Osteocyte (in vitro differentiated cells): ENCODE results near the gene CORO2B. TPM values are rescaled to one million over a fixed set of nuclear protein-coding genes. Genes with fewer than 3 reads are reported as not detected.

ENCODE experiments used
- DNase-seq: peaks from one replicate; pipeline ENCODE4 v3.0.0; 2021; ENCODE audit warnings: mixed read lengths; ENCODE audit not compliant: unreplicated experiment; ENCODE audit errors: extremely low spot score
- H3K27ac Mint-ChIP-seq: one replicate; pipeline ENCODE4 v1.8.0; 2021; ENCODE audit warnings: mild to moderate bottlenecking, mixed read lengths; ENCODE audit not compliant: unreplicated experiment
- H3K27me3 Mint-ChIP-seq: one replicate; pipeline ENCODE4 v1.8.0; 2021; ENCODE audit warnings: mixed read lengths; ENCODE audit not compliant: unreplicated experiment
- H3K36me3 Mint-ChIP-seq: one replicate; pipeline ENCODE4 v1.8.0; 2021; ENCODE audit warnings: mixed read lengths; ENCODE audit not compliant: unreplicated experiment
- H3K4me1 Mint-ChIP-seq: one replicate; pipeline ENCODE4 v1.8.0; 2021; ENCODE audit warnings: mixed read lengths; ENCODE audit not compliant: unreplicated experiment
- H3K4me3 Mint-ChIP-seq: one replicate; pipeline ENCODE4 v1.8.0; 2021; ENCODE audit warnings: mild to moderate bottlenecking, moderate library complexity, mixed read lengths; ENCODE audit not compliant: unreplicated experiment
- H3K9me3 Mint-ChIP-seq: one replicate; pipeline ENCODE4 v1.8.0; 2021; ENCODE audit warnings: mixed read lengths; ENCODE audit not compliant: unreplicated experiment
- total RNA-seq: library from RNA; stranded (reverse); gene quantifications from 2 replicates; pipeline ENCODE4 v1.2.1, GENCODE V29; 2021
- TF ChIP-seq, protein P1 (sequence below): fragments of 200-600 bp; sonication (generic); IDR thresholded peaks from 2 replicates; pipeline ENCODE4 v1.5.0; 2021; ENCODE audit warnings: antibody characterized with exemption, mild to moderate bottlenecking, moderate library complexity

CORO2B gene
- total RNA-seq, 1 donor from 2014 or later: 22.6 TPM

DNA sequence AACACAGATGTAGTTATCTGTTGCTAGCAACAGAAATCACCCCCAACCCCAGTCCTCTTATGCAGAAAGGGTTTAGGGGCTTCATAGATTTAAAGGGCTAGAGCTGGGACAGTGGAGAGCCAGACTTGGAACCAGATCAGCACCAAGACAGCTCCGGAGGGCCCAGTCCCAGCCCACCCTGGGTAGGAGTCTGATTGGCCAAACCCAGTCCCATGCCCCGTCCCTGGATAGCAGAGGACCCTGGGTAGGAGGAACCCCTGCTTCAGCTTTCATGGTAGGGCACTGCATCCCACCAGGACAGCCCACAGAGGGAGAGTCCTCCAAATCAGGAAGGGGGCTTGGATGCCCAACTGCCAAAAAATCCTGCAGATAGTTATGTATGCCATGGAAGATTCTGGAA, 103.0 kb downstream of the CORO2B start:
- Mint-ChIP-seq H3K4me3 (no peak overlapping the region), H3K27me3 (no peaks in the 10 kb centered on the region), H3K27ac (no peak overlapping the region), H3K36me3 (peaks cover 2% of the 10 kb centered on the region), H3K9me3 (no peaks in the 10 kb centered on the region), H3K4me1 (no peaks in the 10 kb centered on the region)
- TF ChIP-seq, protein P1, sequence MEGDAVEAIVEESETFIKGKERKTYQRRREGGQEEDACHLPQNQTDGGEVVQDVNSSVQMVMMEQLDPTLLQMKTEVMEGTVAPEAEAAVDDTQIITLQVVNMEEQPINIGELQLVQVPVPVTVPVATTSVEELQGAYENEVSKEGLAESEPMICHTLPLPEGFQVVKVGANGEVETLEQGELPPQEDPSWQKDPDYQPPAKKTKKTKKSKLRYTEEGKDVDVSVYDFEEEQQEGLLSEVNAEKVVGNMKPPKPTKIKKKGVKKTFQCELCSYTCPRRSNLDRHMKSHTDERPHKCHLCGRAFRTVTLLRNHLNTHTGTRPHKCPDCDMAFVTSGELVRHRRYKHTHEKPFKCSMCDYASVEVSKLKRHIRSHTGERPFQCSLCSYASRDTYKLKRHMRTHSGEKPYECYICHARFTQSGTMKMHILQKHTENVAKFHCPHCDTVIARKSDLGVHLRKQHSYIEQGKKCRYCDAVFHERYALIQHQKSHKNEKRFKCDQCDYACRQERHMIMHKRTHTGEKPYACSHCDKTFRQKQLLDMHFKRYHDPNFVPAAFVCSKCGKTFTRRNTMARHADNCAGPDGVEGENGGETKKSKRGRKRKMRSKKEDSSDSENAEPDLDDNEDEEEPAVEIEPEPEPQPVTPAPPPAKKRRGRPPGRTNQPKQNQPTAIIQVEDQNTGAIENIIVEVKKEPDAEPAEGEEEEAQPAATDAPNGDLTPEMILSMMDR: no peak
- DNase-seq: no peak

DNA sequence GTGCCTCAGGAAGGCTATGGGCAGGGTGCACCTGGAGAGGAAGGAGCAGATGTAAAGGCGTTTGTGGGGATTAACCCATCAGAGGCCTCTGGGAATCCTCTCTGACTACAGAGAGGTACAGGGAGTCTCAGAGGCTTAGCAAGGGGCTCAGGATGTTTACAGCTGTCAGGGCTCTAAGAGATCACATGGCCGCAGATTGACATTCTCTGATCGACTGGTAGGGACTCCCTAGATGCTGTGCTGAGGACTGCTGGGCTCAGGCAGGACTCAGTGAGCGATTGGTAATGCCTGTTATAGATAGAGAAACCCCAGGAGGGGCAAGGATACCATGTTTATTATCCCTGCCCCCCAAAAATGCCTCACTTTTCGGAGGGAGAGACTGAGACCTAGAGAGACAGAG, 103.5 kb downstream of the CORO2B start:
- TF ChIP-seq, protein P1: no peak
- no peaks in the 10 kb centered on the region for H3K27me3 Mint-ChIP-seq
- no peaks in the 10 kb centered on the region for H3K4me1 Mint-ChIP-seq
- H3K36me3 Mint-ChIP-seq: peaks cover 2% of the 10 kb centered on the region
- H3K27ac Mint-ChIP-seq: no peak overlapping the region
- H3K9me3 Mint-ChIP-seq: no peaks in the 10 kb centered on the region
- no peak for DNase-seq
- H3K4me3 Mint-ChIP-seq: no peak overlapping the region

DNA sequence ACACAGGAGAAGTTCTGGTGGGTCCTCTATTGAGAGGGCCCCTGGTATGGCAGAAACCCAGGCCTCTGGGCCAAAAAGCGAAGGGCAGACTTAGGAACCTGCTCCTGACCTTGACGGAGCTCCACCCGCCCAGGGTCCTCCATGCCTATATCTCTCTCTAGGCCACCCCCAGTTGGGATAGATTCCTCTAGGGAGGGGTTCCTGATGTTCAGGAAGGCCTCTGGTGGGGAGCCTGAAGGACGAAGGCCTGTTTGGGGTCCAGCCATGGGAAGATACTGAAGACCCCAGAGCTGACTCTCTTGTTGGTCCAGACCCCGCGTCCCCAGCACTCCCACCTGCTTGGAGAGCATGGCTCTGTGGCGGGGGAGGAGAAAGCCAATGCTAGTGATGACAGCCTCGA, 104.2 kb downstream of the CORO2B start:
- H3K4me3 Mint-ChIP-seq: no peak overlapping the region
- H3K9me3 Mint-ChIP-seq: no peaks in the 10 kb centered on the region
- no peaks in the 10 kb centered on the region for H3K36me3 Mint-ChIP-seq
- H3K4me1 Mint-ChIP-seq: no peaks in the 10 kb centered on the region
- TF ChIP-seq, protein P1: no peak
- no peak for DNase-seq
- no peak overlapping the region for H3K27ac Mint-ChIP-seq
- no peaks in the 10 kb centered on the region for H3K27me3 Mint-ChIP-seq

DNA sequence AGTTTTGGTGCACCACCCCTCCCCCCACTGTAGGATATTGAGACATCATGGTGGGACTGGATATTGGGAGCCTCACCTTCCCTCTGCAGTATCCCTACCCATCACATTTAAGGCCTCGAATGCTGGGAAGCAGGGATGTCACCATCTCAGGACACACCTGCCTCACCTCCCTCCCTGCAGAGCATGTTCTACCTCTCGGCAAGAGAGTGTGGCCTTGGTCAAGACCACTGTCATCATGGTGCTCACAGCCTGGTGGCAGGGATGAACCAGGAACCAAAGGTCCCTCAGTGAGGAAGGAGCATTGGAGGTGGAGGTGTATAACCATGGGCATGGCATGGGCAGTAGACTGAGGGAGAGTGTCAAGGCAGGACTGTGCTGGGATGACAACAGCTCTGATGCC, 104.8 kb downstream of the CORO2B start:
- H3K9me3 Mint-ChIP-seq: no peaks in the 10 kb centered on the region
- DNase-seq: no peak
- no peaks in the 10 kb centered on the region for H3K36me3 Mint-ChIP-seq
- TF ChIP-seq, protein P1: no peak
- no peak overlapping the region for H3K27ac Mint-ChIP-seq
- H3K4me3 Mint-ChIP-seq: no peak overlapping the region
- H3K4me1 Mint-ChIP-seq: no peaks in the 10 kb centered on the region
- no peaks in the 10 kb centered on the region for H3K27me3 Mint-ChIP-seq

DNA sequence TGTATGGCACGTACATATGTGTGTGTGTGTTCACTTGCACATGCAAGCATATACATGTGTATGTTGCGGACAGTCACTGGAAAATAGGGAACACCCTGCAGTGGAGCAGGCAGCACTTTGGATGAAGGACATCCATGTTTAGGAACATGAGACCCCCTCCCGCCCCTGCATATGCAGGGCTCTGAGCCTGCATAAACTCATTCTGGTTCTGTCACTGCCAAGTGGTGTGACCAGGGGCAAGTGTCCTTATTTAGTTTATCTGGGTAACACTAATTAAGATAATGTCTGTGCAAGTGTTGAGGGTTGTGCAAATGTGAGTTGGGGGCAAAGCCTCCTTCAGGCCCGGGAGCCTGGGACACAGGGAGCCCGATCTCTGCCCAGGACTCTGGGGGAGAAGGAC, 105.7 kb downstream of the CORO2B start:
- no peak for DNase-seq
- no peaks in the 10 kb centered on the region for H3K36me3 Mint-ChIP-seq
- no peak overlapping the region for H3K4me3 Mint-ChIP-seq
- TF ChIP-seq, protein P1: no peak
- H3K9me3 Mint-ChIP-seq: no peaks in the 10 kb centered on the region
- H3K4me1 Mint-ChIP-seq: no peaks in the 10 kb centered on the region
- no peaks in the 10 kb centered on the region for H3K27me3 Mint-ChIP-seq
- no peak overlapping the region for H3K27ac Mint-ChIP-seq
